ENCODE data around the gene FOXQ1.

FOXQ1 gene

DNA sequence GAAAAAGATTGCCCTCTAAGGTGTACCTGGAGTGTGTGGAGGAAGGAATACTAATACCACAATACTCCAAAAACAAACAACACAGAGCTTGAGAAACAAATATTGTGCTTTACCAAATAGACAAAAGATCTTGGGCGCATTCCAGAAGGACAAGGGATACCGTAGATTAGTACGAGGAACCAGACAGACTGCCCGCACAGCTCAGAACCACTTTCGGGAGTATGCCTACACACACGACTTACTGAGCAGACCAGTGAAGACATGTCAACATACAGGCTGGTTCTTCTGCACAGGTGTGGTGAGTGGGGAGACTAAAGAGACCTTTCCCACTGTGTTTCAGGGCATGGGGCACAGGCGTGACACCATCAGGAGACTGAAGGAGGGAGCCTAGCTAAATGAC, 15.8 kb upstream of the FOXQ1 start:
- ChIA-PET POLR2A (interaction anchor here (0.6 kb wide), 1 partner anchor 249 kb away, joined by 4 read pairs; no protein-coding TSS in a partner anchor), CTCF (no interaction called here)
- no peak for TF ChIP-seq ZBTB21 (tag by site-specific recombination; IDR thresholded peaks at IDR 0.05)
- TF ChIP-seq ZNF184 (tag by site-specific recombination; IDR thresholded peaks at IDR 0.05) = no peak
- no peak for TF ChIP-seq KLF1 (tag by site-specific recombination; IDR thresholded peaks at IDR 0.05)
- no peak for TF ChIP-seq ZNF544 (tag by site-specific recombination; IDR thresholded peaks at IDR 0.05)
- no peak for TF ChIP-seq GLIS1 (tag by site-specific recombination; IDR thresholded peaks at IDR 0.05)
- Histone ChIP-seq H3K4me1 (ENCODE audit: control insufficient read depth, insufficient read depth, low read length) (peaks cover 20% of the 10 kb centered on the region), H3K36me3 (ENCODE audit: control insufficient read depth in 2 of 2, insufficient read depth in 1 of 2, low read length in 2 of 2) (no peaks in the 10 kb centered on the region), H3K9me3 (ENCODE audit: control insufficient read depth, insufficient read depth, low read depth, low read length) (no peaks in the 10 kb centered on the region), H3K4me3 (ENCODE audit: low read depth, low read length) (no peak overlapping the region), H3K27ac (ENCODE audit: extremely low read depth, low read depth, low read length) (no peak overlapping the region)

DNA sequence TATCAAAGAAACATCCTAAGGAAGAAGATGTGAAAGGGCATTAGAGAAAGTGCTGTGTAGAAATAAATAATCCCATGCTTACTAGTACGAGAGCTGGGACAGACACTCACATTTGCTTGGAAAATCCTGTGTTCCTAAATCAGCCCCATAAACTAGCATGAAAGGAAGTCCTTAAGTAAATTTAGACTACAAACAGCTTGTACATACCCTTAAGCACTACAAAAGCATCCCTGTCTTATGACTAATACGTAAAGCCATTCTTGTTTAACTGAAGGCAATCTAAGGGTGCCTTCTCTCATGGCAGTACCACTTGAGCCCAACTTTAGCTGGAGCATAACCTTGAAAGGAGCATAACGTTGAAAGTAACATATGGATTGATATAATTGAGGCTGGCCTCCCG, 15.4 kb upstream of the FOXQ1 start:
- TF ChIP-seq TRIM28 (IDR thresholded peaks at IDR 0.05; ENCODE audit: borderline replicate concordance, low read length) (peak; percentile 19; the same call in 1 of the 2 replicates), KLF16 (tag by site-specific recombination; IDR thresholded peaks at IDR 0.05) (no peak)
- CTCF ChIA-PET = interaction anchor here (0.9 kb wide), 1 partner anchor 14 kb away, joined by 4 read pairs; no protein-coding TSS in a partner anchor
- H3K4me3 ChIP-seq (ENCODE audit: low read depth, low read length) = no peak overlapping the region
- H3K4me1 ChIP-seq (ENCODE audit: control insufficient read depth, insufficient read depth, low read length) = peaks cover 20% of the 10 kb centered on the region
- no peak overlapping the region for H3K27ac ChIP-seq (ENCODE audit: extremely low read depth, low read depth, low read length)
- H3K9me3 ChIP-seq (ENCODE audit: control insufficient read depth, insufficient read depth, low read depth, low read length) = no peaks in the 10 kb centered on the region
- H3K36me3 ChIP-seq (ENCODE audit: control insufficient read depth in 2 of 2, insufficient read depth in 1 of 2, low read length in 2 of 2) = no peaks in the 10 kb centered on the region
- POLR2A ChIA-PET = interaction anchor here (0.6 kb wide), 1 partner anchor 250 kb away, joined by 4 read pairs; no protein-coding TSS in a partner anchor

DNA sequence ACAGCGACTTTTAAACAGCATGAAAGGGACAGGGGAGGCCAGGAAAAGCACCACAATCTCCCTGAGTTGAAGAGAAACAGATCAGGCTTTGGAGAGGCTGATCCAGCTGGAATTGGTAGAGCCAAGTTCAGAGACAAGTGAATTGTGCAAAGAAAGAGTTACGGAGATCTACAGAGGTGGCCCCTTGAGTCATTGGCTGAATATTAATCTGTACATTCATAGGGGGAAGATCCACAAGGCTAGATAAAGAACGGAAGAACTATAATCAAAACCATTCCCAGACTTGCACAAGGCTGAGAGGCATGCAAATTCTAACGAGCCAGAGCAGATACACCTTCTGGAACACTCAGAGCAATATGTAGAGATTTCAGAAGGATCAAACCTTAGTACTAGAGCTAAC, 14.2 kb upstream of the FOXQ1 start:
- ChIA-PET CTCF (interaction anchor here (1.7 kb wide), 1 partner anchor 385 kb away, joined by 3 read pairs; no protein-coding TSS in a partner anchor), POLR2A (no interaction called here)
- no peak overlapping the region for H3K4me3 ChIP-seq (ENCODE audit: low read depth, low read length)

DNA sequence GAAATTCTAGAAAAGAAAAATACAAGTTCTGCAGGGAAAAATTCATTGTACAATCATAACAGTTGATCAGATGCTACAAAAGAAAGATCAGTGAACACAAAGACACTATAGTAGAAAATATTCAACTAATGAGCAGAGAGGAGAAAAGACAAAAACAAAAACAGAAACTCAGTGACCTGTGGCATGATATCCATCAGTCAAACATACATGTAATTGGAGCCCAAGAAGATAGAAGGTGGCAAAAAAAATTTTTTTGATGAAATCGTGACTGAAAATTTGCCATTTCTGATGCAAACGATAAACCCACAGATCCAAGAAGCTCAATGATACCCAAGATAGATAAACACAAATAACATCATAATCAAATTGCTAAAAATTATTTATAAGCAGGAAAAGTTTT, 13.1 kb upstream of the FOXQ1 start:
- Histone ChIP-seq H3K9me3 (ENCODE audit: control insufficient read depth, insufficient read depth, low read depth, low read length) (no peaks in the 10 kb centered on the region), H3K36me3 (ENCODE audit: control insufficient read depth in 2 of 2, insufficient read depth in 1 of 2, low read length in 2 of 2) (no peaks in the 10 kb centered on the region), H3K4me3 (ENCODE audit: low read depth, low read length) (no peak overlapping the region), H3K4me1 (ENCODE audit: control insufficient read depth, insufficient read depth, low read length) (peaks cover 20% of the 10 kb centered on the region), H3K27ac (ENCODE audit: extremely low read depth, low read depth, low read length) (no peak overlapping the region)
- ChIA-PET POLR2A (no interaction called here), CTCF (interaction anchor here (1.7 kb wide), 1 partner anchor 386 kb away, joined by 3 read pairs; no protein-coding TSS in a partner anchor)
- peak; percentile 93 for TF ChIP-seq ZNF133 (tag by site-specific recombination; IDR thresholded peaks at IDR 0.05)
- TF ChIP-seq ZNF558 (tag by site-specific recombination; IDR thresholded peaks at IDR 0.05) = peak; percentile 50; the same call in 1 of the 2 replicates
- TF ChIP-seq KLF1 (tag by site-specific recombination; IDR thresholded peaks at IDR 0.05) = no peak

More for the DNA sequence above, 14.2 kb upstream of the FOXQ1 start:
- Histone ChIP-seq H3K4me1 (ENCODE audit: control insufficient read depth, insufficient read depth, low read length) (peaks cover 20% of the 10 kb centered on the region), H3K27ac (ENCODE audit: extremely low read depth, low read depth, low read length) (no peak overlapping the region), H3K9me3 (ENCODE audit: control insufficient read depth, insufficient read depth, low read depth, low read length) (no peaks in the 10 kb centered on the region), H3K36me3 (ENCODE audit: control insufficient read depth in 2 of 2, insufficient read depth in 1 of 2, low read length in 2 of 2) (no peaks in the 10 kb centered on the region)
- no peak for TF ChIP-seq HOXC10 (CRISPR knock-in tag; IDR thresholded peaks at IDR 0.05)
- TF ChIP-seq SCRT2 (tag by site-specific recombination; IDR thresholded peaks at IDR 0.05) = no peak
- no peak for TF ChIP-seq ZFHX2 (tag by site-specific recombination; conservative IDR thresholded peaks at IDR 0.05)
- no peak for TF ChIP-seq ZBTB1 (tag by site-specific recombination; IDR thresholded peaks at IDR 0.05)
- TF ChIP-seq ZNF677 (tag by site-specific recombination; IDR thresholded peaks at IDR 0.05) = no peak
- no peak for TF ChIP-seq ZNF155 (tag by site-specific recombination; IDR thresholded peaks at IDR 0.05)
- TF ChIP-seq ZNF660 (tag by site-specific recombination; IDR thresholded peaks at IDR 0.05) = no peak
- no peak for TF ChIP-seq ZNF341 (tag by site-specific recombination; IDR thresholded peaks at IDR 0.05; ENCODE audit: low read depth)
- no peak for TF ChIP-seq KLF10 (tag by site-specific recombination; IDR thresholded peaks at IDR 0.05)
- no peak for TF ChIP-seq MEIS1 (CRISPR knock-in tag; IDR thresholded peaks at IDR 0.05; ENCODE audit: borderline replicate concordance)
- no peak for TF ChIP-seq ZNF596 (tag by site-specific recombination; IDR thresholded peaks at IDR 0.05)
- TF ChIP-seq ZFP3 (tag by site-specific recombination; IDR thresholded peaks at IDR 0.05; ENCODE audit: low read depth) = no peak
- TF ChIP-seq ZNF48 (tag by site-specific recombination; IDR thresholded peaks at IDR 0.05) = no peak
- TF ChIP-seq GLI4 (tag by site-specific recombination; IDR thresholded peaks at IDR 0.05) = no peak
- TF ChIP-seq ZFP41 (tag by site-specific recombination; IDR thresholded peaks at IDR 0.05; ENCODE audit: borderline replicate concordance) = no peak
- no peak for TF ChIP-seq HOXA7 (CRISPR knock-in tag; IDR thresholded peaks at IDR 0.05; ENCODE audit: borderline replicate concordance)
- no peak for TF ChIP-seq ZNF654 (tag by site-specific recombination; IDR thresholded peaks at IDR 0.05; ENCODE audit: low read depth)
- TF ChIP-seq ZNF629 (tag by site-specific recombination; IDR thresholded peaks at IDR 0.05) = no peak
